HFF-Myc (cell line): ENCODE results near the gene PDIA6.

Experiments used
- DNase-seq: peaks from one replicate; pipeline ENCODE4 v3.0.0-alpha.2; 2011; ENCODE audit warnings: low read depth; ENCODE audit errors: extremely low read depth
- H3K4me3 ChIP-seq: replicated peaks from 2 replicates; pipeline ENCODE4 v1.5.1; 2011; ENCODE audit warnings: low read depth, mild to moderate bottlenecking, control low read depth, low read length
- CTCF ChIP-seq: IDR thresholded peaks from 2 replicates; pipeline ENCODE4 v1.5.1; 2012; ENCODE audit warnings: mild to moderate bottlenecking, low read depth, low read length, control low read depth; ENCODE audit errors: missing control alignments

The PDIA6 gene

GRCh38 chr2:10765461-10765860 lies 47.1 kb downstream of the PDIA6 start:
- no peak overlapping the region for H3K4me3 ChIP-seq
- TF ChIP-seq CTCF: no peak
- DNase-seq: no peak

DNA sequence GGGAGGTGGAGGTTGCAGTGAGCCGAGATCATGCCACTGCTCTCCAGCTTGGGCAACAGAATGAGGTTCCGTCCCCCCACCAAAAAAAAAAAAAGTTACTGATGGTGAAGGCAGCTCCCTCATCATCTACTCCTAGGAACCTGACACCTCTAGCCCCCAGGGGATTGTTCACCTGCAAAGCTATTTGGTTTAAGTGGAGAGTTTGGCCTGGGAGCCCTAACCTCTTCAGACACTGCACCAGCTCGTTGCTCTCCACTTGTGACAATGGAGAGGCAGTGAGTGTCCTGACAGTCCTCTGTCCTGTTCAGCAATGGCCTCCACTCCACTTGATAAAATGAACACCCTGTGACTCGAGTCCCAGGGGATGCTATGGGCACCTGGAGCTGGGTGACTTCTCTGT lies 47.7 kb downstream of the PDIA6 start:
- no peak for TF ChIP-seq CTCF
- H3K4me3 ChIP-seq: no peak overlapping the region
- DNase-seq: no peak

GRCh38 chr2:10764096-10764785 lies 48.3 kb downstream of the PDIA6 start:
- TF ChIP-seq CTCF: no peak
- H3K4me3 ChIP-seq: no peak overlapping the region
- no peak for DNase-seq

- no peak for DNase-seq
- no peak overlapping the region for H3K4me3 ChIP-seq
- TF ChIP-seq CTCF: no peak
Observed at GRCh38 chr2:10763461-10763800, 49.2 kb downstream of the PDIA6 start.

DNA sequence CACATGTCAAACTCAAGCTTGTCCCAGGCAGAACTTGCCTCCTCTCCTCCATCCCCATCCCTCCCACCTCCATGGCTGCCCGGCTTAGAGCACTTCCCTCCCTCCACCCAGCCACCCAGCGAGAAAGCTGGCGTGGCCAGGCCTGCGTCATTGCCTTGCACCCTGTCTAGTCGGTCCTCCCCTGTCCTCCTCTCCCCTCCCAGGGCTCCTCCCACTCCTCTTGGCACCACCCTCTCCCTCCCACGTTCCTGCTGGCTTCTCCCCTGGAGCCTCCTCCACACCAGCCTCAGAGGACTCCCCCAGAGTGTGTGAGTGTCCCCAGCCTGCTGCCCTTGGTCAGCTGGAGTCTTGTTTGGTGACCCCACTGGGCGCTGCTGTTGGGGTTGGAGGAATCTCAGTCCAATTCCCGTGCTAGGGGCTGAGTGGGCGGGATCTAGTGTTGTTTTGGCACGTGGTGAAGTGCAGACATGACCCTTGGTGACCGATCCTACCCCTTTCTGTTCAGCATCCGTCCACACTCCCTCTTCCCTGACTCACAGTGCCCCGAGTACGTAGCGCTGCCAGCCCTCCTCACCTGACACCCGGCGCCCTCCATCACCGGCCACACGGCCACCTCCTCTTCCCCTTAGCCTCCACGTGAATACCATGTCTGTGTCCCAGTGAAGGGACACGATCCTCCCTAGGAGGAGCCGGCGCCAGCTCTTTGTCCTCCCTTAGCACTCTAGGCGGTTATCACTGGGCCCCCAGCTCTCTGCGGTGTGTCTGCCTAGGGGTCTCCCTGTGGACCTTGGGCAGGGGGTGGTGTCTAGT lies 49.7 kb downstream of the PDIA6 start:
- TF ChIP-seq CTCF: no peak
- DNase-seq: no peak
- H3K4me3 ChIP-seq: no peak overlapping the region

DNA sequence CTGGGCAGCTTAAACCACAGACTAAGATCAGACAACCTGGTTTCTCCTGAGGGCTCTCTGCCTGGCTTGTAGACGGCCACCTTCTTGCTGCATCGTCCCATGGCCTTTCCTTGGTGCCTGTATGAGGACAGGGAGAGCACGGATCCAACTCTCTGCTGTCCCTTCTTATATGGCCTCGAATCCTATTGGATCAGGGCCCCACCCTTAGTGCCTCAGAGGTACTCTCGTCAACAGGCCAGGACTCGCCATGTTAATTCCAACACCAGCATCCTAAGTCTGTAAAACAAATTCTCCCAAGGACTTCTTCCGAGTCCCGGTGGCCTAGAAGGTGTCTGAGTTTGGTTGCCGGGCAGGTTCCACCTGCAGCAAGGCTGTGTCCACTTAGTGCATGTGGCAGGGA lies 51.0 kb downstream of the PDIA6 start:
- no peak for DNase-seq
- no peak for TF ChIP-seq CTCF
- no peak overlapping the region for H3K4me3 ChIP-seq
